GM18951 (cell line): ENCODE measurements around the gene HKDC1.
"Not testable (repeated sequence)": the region's sequence is repeated elsewhere in the genome, so short reads cannot be mapped to it uniquely, and the experiment has no call there.

Experiments used
- POLR2A ChIP-seq: IDR thresholded peaks from 4 replicates; pipeline ENCODE4 v1.6.1; 2011; ENCODE audit warnings: mild to moderate bottlenecking; ENCODE audit not compliant: insufficient read length, insufficient read depth; ENCODE audit errors: extremely low read depth
- in situ Hi-C: fragments of 300-500 bp; cut with MboI; formaldehyde crosslinking; loops from one replicate; pipeline ENCODE4 v1.12.0; 2022; ENCODE audit warnings: low sequenced_read_pairs, mixed read lengths, inconsistent platforms; ENCODE audit not compliant: unreplicated experiment

Gene HKDC1

GRCh38 chr10:69240455-69240854 lies 20.3 kb downstream of the HKDC1 start:
- TF ChIP-seq POLR2A = no peak
- in situ Hi-C loops = no loop called here

DNA sequence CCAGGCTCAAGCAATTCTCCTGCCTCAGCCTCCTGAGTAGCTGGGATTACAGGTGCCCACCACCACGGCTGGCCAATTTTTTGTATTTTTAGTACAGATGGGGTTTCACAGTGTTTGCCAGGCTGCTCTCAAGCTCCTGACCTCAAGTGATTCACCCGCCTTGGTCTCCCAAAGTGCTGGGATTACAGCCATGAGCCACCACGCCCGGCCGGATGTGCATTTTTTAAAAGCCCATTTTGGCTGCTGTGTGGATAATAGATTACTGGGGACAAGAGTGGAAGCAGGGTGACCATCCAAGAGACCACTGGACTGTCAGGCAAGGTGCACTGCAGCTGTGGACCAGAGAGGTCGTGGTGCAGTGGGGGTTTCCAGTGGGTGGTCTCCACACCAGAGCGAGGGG lies 21.4 kb downstream of the HKDC1 start:
- TF ChIP-seq POLR2A = no peak
- in situ Hi-C loops = no loop called here

DNA sequence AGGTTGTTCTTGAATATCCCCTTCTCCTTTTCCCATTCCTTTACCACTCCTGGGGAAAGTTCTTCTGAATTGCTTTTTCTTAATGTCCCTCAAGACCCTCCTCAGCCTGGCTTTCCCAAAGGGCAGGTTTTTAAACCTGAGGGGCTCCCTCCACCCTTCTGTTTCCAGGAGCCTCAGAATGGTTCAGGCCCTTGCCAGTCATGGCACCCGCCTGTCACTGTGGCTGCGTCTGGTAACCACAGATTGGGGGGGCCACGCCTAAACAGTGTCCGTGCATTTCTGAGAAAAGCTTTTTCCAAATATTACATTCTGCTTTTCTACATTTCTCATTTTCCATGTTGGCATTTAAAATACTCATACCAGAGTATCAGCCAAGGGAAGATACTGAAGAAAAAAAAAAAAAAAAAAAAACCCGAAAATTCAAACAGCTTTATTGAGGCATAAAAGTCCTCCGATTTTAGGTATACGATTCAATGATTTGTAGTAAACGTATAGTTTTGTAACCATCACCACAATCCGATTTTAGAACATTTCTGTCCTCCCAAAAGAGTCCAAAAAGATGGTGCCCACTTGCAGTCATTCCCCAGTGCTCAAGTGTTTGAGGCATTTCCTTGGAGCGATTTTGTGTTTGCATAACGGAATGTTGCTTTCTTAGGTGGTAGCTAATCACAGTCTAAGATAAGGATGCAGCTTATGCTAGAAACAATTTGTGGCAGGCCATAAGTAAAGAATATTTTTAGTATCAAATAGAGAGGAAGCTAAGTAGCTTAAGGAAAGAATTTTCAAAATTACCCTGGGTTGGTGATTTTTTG lies 22.1 kb downstream of the HKDC1 start:
- no peak for TF ChIP-seq POLR2A
- in situ Hi-C loops = no loop called here

DNA sequence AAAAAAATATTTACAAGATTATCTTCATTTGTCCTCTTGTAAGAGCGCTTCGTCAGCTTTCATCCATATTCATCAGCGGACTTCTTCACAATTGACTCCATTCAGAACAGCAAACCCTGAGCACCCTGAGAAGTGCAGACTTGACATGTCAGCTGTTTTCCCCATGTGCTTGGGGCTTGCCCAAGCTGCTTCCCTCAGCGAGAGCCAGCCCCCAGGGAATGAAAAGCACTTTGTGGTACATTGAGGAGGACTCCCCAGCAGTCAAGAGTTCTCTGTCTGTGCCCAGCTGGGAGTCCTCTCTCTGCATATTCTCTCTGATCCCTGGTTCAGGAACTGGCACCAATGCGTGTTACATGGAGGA lies 22.7 kb downstream of the HKDC1 start:
- in situ Hi-C loops = no loop called here
- no peak for TF ChIP-seq POLR2A

DNA sequence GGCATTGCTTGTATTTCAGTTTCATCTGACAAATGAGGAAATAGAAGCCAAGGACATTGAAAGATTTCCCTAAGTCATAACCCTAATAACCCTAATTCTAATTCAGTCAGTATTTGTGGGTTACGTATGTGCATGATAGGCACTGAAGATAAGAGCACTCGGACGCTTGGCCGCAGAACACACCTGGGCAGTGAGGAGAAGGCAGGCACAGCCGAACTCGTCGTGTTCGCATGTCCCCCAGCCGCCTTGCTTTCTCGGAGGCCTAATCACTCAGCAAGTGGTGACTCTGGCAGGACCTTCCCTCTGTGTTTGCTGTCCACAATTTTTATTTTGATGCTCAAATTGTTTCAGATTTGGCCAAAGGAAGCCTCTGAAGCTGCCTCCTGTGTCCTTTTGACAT lies 23.7 kb downstream of the HKDC1 start:
- in situ Hi-C loops = no loop called here
- no peak for TF ChIP-seq POLR2A

DNA sequence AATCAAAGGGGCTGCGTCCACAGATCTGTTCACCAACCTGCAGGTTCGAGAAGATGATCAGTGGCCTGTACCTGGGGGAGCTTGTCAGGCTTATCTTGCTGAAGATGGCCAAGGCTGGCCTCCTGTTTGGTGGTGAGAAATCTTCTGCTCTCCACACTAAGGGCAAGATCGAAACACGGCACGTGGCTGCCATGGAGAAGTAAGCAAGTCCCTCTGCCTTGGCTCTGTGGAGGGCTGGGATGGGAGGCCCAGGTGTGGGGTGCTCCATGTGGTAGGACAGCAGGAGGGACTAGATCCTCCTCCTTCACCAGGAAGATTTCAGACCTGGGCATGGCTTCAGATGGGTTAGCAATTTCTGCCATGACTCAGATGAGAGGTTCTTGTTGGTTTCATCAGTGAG lies 25.9 kb downstream of the HKDC1 start:
- in situ Hi-C loops = loop anchor here (5.0 kb wide), 1 partner anchor 141 kb away; no protein-coding TSS in a partner anchor
- TF ChIP-seq POLR2A = no peak

DNA sequence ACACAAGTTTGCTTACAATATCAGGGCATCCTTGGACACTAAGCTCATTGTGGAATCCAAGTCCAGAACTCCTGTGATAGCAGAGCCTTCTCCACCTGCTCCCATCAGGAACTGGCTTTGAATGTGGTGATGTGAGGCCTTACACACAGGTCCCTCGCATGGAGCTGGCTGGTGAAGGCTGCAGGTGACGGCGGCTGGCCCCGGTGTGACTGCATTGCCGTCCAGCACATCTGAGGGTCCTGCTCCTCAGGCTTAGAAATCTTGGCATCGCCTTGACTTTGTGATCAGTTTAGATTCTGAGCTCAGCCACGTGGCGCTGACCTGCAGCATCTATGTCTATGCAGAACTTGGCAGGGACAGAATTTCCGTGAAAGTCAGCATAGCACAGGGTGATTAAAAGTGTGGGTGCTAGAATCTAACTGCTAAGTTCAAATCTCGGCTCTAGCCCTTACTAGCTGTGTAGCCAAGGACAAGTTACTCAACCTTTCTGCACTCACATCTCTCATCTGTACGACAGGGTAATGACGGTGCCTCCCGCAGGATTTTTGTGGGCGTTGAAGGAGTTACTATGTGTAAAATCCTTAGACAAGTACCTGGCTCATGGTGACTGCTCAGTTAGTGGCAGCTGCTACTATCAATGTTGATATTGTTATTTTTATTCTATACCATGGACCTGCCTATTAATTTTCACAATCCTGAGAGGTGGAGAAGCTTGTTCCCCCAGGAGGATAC lies 26.6 kb downstream of the HKDC1 start:
- no peak for TF ChIP-seq POLR2A
- in situ Hi-C loops = loop anchor here (5.0 kb wide), 1 partner anchor 141 kb away; no protein-coding TSS in a partner anchor

DNA sequence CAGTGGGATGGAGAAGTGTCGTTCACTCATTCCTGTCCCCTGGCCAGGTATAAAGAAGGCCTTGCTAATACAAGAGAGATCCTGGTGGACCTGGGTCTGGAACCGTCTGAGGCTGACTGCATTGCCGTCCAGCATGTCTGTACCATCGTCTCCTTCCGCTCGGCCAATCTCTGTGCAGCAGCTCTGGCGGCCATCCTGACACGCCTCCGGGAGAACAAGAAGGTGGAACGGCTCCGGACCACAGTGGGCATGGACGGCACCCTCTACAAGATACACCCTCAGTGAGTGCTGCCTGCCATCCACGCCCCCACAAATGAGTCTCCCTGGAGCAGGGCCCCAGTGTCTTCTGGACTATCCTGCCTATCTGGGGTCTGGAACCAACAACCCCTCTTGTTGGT lies 27.2 kb downstream of the HKDC1 start:
- in situ Hi-C loops = loop anchor here (5.0 kb wide), 1 partner anchor 140 kb away; no protein-coding TSS in a partner anchor
- no peak for TF ChIP-seq POLR2A

DNA sequence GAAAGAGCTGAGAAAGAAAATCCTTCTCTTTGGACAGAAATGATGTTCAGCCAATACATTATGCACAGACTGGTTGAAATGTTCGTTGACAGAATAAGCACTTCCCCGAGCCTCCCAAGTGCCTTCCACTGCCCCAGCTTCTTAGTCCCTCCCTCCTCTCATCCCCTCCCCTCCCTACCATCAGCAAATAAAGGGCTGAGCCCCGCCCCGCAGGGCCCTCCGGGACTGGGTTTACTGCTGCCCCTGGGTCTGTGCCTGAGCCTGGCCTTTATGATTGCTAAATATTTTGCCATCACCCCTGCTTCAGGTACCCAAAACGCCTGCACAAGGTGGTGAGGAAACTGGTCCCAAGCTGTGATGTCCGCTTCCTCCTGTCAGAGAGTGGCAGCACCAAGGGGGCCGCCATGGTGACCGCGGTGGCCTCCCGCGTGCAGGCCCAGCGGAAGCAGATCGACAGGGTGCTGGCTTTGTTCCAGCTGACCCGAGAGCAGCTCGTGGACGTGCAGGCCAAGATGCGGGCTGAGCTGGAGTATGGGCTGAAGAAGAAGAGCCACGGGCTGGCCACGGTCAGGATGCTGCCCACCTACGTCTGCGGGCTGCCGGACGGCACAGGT lies 28.1 kb downstream of the HKDC1 start:
- in situ Hi-C loops = loop anchor here (5.0 kb wide), 1 partner anchor 139 kb away; no protein-coding TSS in a partner anchor
- no peak for TF ChIP-seq POLR2A

DNA sequence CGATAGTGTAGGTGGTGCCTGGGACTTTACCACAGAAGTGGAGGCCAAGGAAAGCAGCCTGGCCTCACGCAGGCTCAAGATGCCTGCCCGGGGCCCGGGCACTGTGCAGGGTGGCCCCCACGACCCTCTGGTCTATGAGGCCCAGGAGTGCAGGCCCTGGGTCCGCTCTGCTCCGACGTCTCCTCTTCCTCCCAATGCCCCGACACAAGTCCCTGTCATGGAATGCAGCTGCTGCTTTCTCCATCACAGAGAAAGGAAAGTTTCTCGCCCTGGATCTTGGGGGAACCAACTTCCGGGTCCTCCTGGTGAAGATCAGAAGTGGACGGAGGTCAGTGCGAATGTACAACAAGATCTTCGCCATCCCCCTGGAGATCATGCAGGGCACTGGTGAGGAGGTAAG lies 29.9 kb downstream of the HKDC1 start:
- in situ Hi-C loops = no loop called here

DNA sequence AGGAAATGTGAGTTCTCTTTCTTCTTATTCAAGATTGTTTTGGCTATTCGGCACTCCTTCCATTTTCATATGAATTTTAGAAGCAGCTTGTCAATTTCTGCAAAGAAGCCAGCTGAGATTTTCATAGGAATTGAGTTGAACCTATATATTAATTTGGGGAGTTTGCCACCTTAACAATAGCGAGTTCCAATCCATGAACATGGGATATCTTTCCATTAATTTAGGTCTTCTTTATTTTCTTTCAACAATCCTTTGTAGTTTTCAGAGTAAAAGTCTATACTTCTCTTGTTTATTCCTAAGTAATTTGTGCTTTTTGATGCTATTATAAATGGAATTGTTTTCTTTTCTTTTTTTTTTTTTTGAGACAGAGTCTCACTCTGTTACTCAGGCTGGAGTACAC lies 31.3 kb downstream of the HKDC1 start:
- in situ Hi-C loops = not testable (repeated sequence)

More for the DNA sequence above, 29.9 kb downstream of the HKDC1 start:
- TF ChIP-seq POLR2A = no peak

DNA sequence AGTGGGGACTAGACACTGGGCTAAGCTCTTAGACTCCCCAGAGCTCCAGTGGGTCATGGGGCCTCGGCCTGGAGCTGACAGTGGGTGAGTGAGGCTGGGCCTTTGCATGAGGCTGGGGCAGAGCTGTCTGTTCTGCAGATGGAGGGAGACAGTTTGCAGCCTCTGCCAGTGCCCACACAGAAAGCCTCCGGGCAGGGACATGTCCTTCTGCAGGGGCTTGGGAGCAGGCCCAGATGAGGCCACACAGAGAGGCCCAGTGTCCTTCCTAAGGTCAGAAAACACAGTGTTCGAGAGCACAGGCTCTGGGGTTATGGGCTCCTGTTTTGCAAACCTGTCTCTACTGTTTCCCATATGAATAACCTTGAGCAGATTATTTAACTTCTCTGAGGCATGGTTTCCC lies 33.0 kb downstream of the HKDC1 start:
- no peak for TF ChIP-seq POLR2A

DNA sequence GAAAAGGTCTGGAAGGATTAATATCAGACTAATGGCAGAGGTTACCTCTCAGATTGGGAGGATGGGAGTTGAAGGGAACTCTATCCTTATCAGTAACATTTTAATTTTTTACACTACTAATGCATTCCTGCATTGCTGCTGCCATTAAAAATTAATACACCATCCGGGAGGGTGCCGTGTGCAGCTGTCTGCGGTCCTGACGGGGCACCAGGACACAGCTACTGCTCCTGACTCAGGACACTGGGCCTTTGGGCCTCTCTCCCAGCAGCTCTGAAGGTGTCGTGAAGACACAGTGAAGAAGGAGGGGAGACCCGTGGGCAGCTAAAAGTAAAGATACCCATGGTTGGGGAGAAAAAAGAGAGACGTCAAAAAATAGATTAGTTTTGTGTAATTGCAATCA lies 34.7 kb downstream of the HKDC1 start:
- in situ Hi-C loops = no loop called here
- no peak for TF ChIP-seq POLR2A

More for the DNA sequence above, 33.0 kb downstream of the HKDC1 start:
- in situ Hi-C loops = no loop called here
